ENCODE results near the gene FSTL1.

GRCh38 chr3:120393761-120394160 lies 57.0 kb downstream of the FSTL1 start:
- TF ChIP-seq CTCF (IDR thresholded peaks at IDR 0.05) (no peak), EZH2 (IDR thresholded peaks at IDR 0.05; ENCODE audit: borderline replicate concordance, insufficient read depth, low read depth, low read length, poor library complexity, severe bottlenecking) (no peak)

Data from B cell (primary cell).